A549 (cell line): ENCODE data around the gene C10orf90. TPM values are rescaled to one million over a fixed set of nuclear protein-coding genes. Genes with fewer than 3 reads are reported as not detected.

ENCODE experiments used
- ATAC-seq, 2 experiments: fragments of 200-7000 bp in 1 of 2; fragments of >200 bp in 1 of 2; cut with Nextera tagmentation in 1 of 2; cut with Tn5 transposase in 1 of 2; 3 replicates each; pipeline versions ENCODE4 v1.8.0 to v1.9.1; 2018 to 2020; ENCODE audit warnings: mild to moderate bottlenecking in 1 of 2, moderate library complexity in 1 of 2
- CTCF ChIA-PET: fragments of 300-600 bp; sonication (Branson Sonifier 250); formaldehyde crosslinking; extraction: SDS; loops from one replicate; lab custom pipeline; 2021; ENCODE audit warnings: antibody characterized with exemption, inconsistent platforms; lab: Yijun Ruan, JAX
- POLR2A ChIA-PET: fragments of 350-600 bp; formaldehyde crosslinking; extraction: SDS; loops from one replicate; lab custom pipeline; 2021; ENCODE audit warnings: antibody characterized with exemption, inconsistent platforms; lab: Yijun Ruan, JAX
- DNase-seq, 2 experiments: peaks; one replicate each; pipeline versions ENCODE4 v3.0.0 to v3.0.0-alpha.2; 2011 to 2016; ENCODE audit warnings: low read depth in 1 of 2, low spot score in 1 of 2
- FAIRE-seq: peaks from 2 replicates; lab custom pipeline; 2011; peaks lifted over from hg19 to GRCh38; lab: Jason Lieb, UNC
- H3K27ac ChIP-seq, 2 experiments: fragments of >200 bp; sonication (Bioruptor Twin); formaldehyde crosslinking; 3 replicates each; pipeline ENCODE4 v1.5.1; 2016 to 2017
- H3K4me1 ChIP-seq: fragments of >200 bp; sonication (Bioruptor Twin); formaldehyde crosslinking; 3 replicates; pipeline ENCODE4 v1.6.1; 2016
- H3K4me2 ChIP-seq: fragments of >200 bp; sonication (Bioruptor Twin); formaldehyde crosslinking; 3 replicates; pipeline ENCODE4 v1.6.1; 2016
- H3K4me3 ChIP-seq: fragments of >200 bp; sonication (Bioruptor Twin); formaldehyde crosslinking; 3 replicates; pipeline ENCODE4 v1.5.1; 2016
- H3K9me3 ChIP-seq: fragments of >200 bp; sonication (Bioruptor Twin); formaldehyde crosslinking; 3 replicates; pipeline ENCODE4 v1.6.1; 2016
- ATOH8 ChIP-seq: fragments of 250-450 bp; sonication (Bioruptor Pico); IDR thresholded peaks from 2 replicates; pipeline ENCODE4 v1.5.0; 2020; ENCODE audit warnings: low read depth, mild to moderate bottlenecking, moderate library complexity
- CHD4 ChIP-seq: fragments of 200-600 bp; sonication (generic); IDR thresholded peaks from 2 replicates; pipeline ENCODE4 v1.6.1; 2016; ENCODE audit warnings: antibody characterized with exemption, mild to moderate bottlenecking, borderline replicate concordance
- E2F6 ChIP-seq: IDR thresholded peaks from 2 replicates; pipeline ENCODE4 v1.6.1; 2012; ENCODE audit warnings: low read depth, borderline replicate concordance
- EHF ChIP-seq: fragments of 250-450 bp; sonication (Bioruptor Pico); IDR thresholded peaks from 2 replicates; pipeline ENCODE4 v1.5.0; 2020; ENCODE audit warnings: mild to moderate bottlenecking
- EHMT2 ChIP-seq: fragments of 200-600 bp; sonication (generic); IDR thresholded peaks from 2 replicates; pipeline ENCODE4 v1.6.1; 2016; ENCODE audit warnings: antibody characterized with exemption, low read depth, mild to moderate bottlenecking, moderate library complexity
- ELK1 ChIP-seq: fragments of 150-350 bp; IDR thresholded peaks from 2 replicates; pipeline ENCODE4 v1.6.1; 2014; ENCODE audit warnings: low read depth, mild to moderate bottlenecking, low read length
- FOSB ChIP-seq: fragments of 250-450 bp; sonication (Bioruptor Pico); IDR thresholded peaks from 2 replicates; pipeline ENCODE4 v1.5.0; 2020; ENCODE audit warnings: mild to moderate bottlenecking, moderate library complexity
- FOSL2 ChIP-seq, 2 experiments: fragments of 450-650 bp in 1 of 2; fragments of >200 bp in 1 of 2; sonication (Bioruptor Twin) in 1 of 2; formaldehyde crosslinking; IDR thresholded peaks; 2 replicates each; pipeline versions ENCODE4 v1.5.0 to v1.6.1; 2016 to 2020; ENCODE audit warnings: mild to moderate bottlenecking in 1 of 2, moderate library complexity in 1 of 2
- GATA3 ChIP-seq: IDR thresholded peaks from 2 replicates; pipeline ENCODE4 v1.6.1; 2012; ENCODE audit warnings: borderline replicate concordance
- HMGXB4 ChIP-seq: fragments of 250-450 bp; sonication (Bioruptor Pico); IDR thresholded peaks from 2 replicates; pipeline ENCODE4 v1.5.0; 2021; ENCODE audit warnings: mild to moderate bottlenecking, moderate library complexity, borderline replicate concordance
- HOXB13 ChIP-seq: fragments of 250-450 bp; sonication (Bioruptor Pico); IDR thresholded peaks from 2 replicates; pipeline ENCODE4 v1.5.0; 2020; ENCODE audit warnings: low read depth, mild to moderate bottlenecking, moderate library complexity
- JUN ChIP-seq, 2 experiments: fragments of >200 bp; sonication (Bioruptor Twin); formaldehyde crosslinking; IDR thresholded peaks; 2 replicates in 1 of 2; 3 replicates in 1 of 2; pipeline ENCODE4 v1.6.1; 2016 to 2017
- KDM5A ChIP-seq: fragments of 200-600 bp; sonication (generic); IDR thresholded peaks from 2 replicates; pipeline ENCODE4 v1.6.1; 2016; ENCODE audit warnings: antibody characterized with exemption, mild to moderate bottlenecking
- MAFK ChIP-seq: fragments of 450-650 bp; IDR thresholded peaks from 2 replicates; pipeline ENCODE4 v1.6.1; 2014; ENCODE audit not compliant: partially characterized antibody
- MAX ChIP-seq: IDR thresholded peaks from 2 replicates; pipeline ENCODE4 v1.6.1; 2012
- MAZ ChIP-seq: fragments of 150-350 bp; IDR thresholded peaks from 2 replicates; pipeline ENCODE4 v1.6.1; 2014; ENCODE audit warnings: antibody characterized with exemption, low read depth, low read length, borderline replicate concordance
- RCOR1 ChIP-seq: fragments of 150-350 bp; IDR thresholded peaks from 2 replicates; pipeline ENCODE4 v1.6.1; 2014; ENCODE audit warnings: antibody characterized with exemption, low read length, low read depth
- REST ChIP-seq: fragments of 200-600 bp; sonication (generic); IDR thresholded peaks from 2 replicates; pipeline ENCODE4 v1.6.1; 2016; ENCODE audit warnings: antibody characterized with exemption, mild to moderate bottlenecking, moderate library complexity
- TP53 ChIP-seq: fragments of 250-450 bp; sonication (Bioruptor Pico); IDR thresholded peaks from 2 replicates; pipeline ENCODE4 v1.5.0; 2021; ENCODE audit warnings: mild to moderate bottlenecking, moderate library complexity
- USF2 ChIP-seq: fragments of 450-650 bp; IDR thresholded peaks from 2 replicates; pipeline ENCODE4 v1.6.1; 2014; ENCODE audit warnings: antibody characterized with exemption
- ZC3H11A ChIP-seq: fragments of 450-650 bp; IDR thresholded peaks from 2 replicates; pipeline ENCODE4 v1.6.1; 2014; ENCODE audit warnings: antibody characterized with exemption, mild to moderate bottlenecking
- ZNF302 ChIP-seq: fragments of 250-450 bp; sonication (Bioruptor Pico); IDR thresholded peaks from 2 replicates; pipeline ENCODE4 v1.9.0; 2021; ENCODE audit warnings: inconsistent platforms, mild to moderate bottlenecking, moderate library complexity
- ZSCAN20 ChIP-seq: fragments of 250-450 bp; sonication (Bioruptor Pico); IDR thresholded peaks from 2 replicates; pipeline ENCODE4 v1.8.0; 2022; ENCODE audit warnings: mild to moderate bottlenecking, moderate library complexity
- WGBS: methylation state at CpG from one replicate; pipeline ENCODE4 v1.1.6; 2017; ENCODE audit errors: missing lambda C conversion rate; 5-methylcytosine and 5-hydroxymethylcytosine counted together
- polyA plus RNA-seq, 4 experiments: library from polyadenylated mRNA; depleted of rRNA in 3 of 4; stranded (reverse); fragments of >200 nt; fragmentation: RNase III in 1 of 4; extraction: RNeasy Plus Mini Kit Qiagen cat#74134 plus additional on column Dnase treatment in 1 of 4; gene quantifications; 2 replicates in 3 of 4; 3 replicates in 1 of 4; pipeline ENCODE4 v1.2.3, GENCODE V29; 2011 to 2017

C10orf90 gene
- polyA plus RNA-seq, 2 of the 4 experiments (the other 2 are of a cell fraction), result 0.70 to 2.0 TPM

GRCh38 chr10:126500866-126501265 lies 169.6 kb downstream of the C10orf90 start:
- whole genome bisulfite sequencing, result 36% methylated on average over 3 of the region's 3 CpGs
- no peak for TF ChIP-seq MAFK
- TF ChIP-seq HMGXB4, result no peak
- no peak for TF ChIP-seq MAZ
- no peak for TF ChIP-seq ZNF302 (CRISPR knock-in tag)
- TF ChIP-seq ATOH8 (CRISPR knock-in tag), result no peak
- TF ChIP-seq GATA3, result no peak
- no peak for TF ChIP-seq ELK1
- no peak for TF ChIP-seq TP53 (CRISPR knock-in tag)
- no peak for TF ChIP-seq MAX
- no peak for TF ChIP-seq KDM5A
- no peak for TF ChIP-seq JUN (IDR thresholded peaks at IDR 0.05)
- no peak for TF ChIP-seq CHD4
- no peak for TF ChIP-seq USF2
- TF ChIP-seq RCOR1, result no peak
- TF ChIP-seq ZC3H11A, result no peak
- TF ChIP-seq, all 56 proteins: peak for 0
- H3K9me3 ChIP-seq, result no peaks in the 10 kb centered on the region
- ATAC-seq, result no peak
- H3K27ac ChIP-seq, result 0 out of 6 replicates have a peak overlapping the region, but pooled peaks of 1 of the 2 experiments have one; percentile 34
- ChIA-PET CTCF (interaction anchor here (0.7 to 4.9 kb wide), 4 partner anchors 114 to 566 kb away, joined by 3 to 58 read pairs (median 29); no protein-coding TSS in a partner anchor), POLR2A (no interaction called here)
- FAIRE-seq, result no peak
- DNase-seq, result no peak
- no peak overlapping the region for H3K4me2 ChIP-seq
- H3K4me1 ChIP-seq, result no peaks in the 10 kb centered on the region; the same call in 2 of the 3 replicates
- no peak overlapping the region for H3K4me3 ChIP-seq

- no peak for FAIRE-seq
- no peak overlapping the region for H3K27ac ChIP-seq
- H3K4me2 ChIP-seq, result no peak overlapping the region
- ATAC-seq, result no peak
- H3K9me3 ChIP-seq, result no peaks in the 10 kb centered on the region
- 40% methylated on average over 4 of the region's 4 CpGs for WGBS
- no peak for DNase-seq
- POLR2A ChIA-PET, result no interaction called here
- no peaks in the 10 kb centered on the region; the same call in 2 of the 3 replicates for H3K4me1 ChIP-seq
- no peak overlapping the region for H3K4me3 ChIP-seq
- no peak for TF ChIP-seq ZC3H11A
- no peak for TF ChIP-seq ZSCAN20 (CRISPR knock-in tag)
- no peak for TF ChIP-seq ZNF302 (CRISPR knock-in tag)
- TF ChIP-seq E2F6, result no peak
- CTCF ChIA-PET, result interaction anchor here (4.8 to 4.9 kb wide), 2 partner anchors 518 to 565 kb away, joined by 54 to 58 read pairs; no protein-coding TSS in a partner anchor
These were observed 170.3 kb downstream of the C10orf90 start for GRCh38 chr10:126500185-126500584.

GRCh38 chr10:126499744-126500143 lies 170.7 kb downstream of the C10orf90 start:
- POLR2A ChIA-PET, result no interaction called here
- Histone ChIP-seq H3K4me2 (no peak overlapping the region), H3K27ac (no peak overlapping the region), H3K9me3 (no peaks in the 10 kb centered on the region), H3K4me3 (no peak overlapping the region), H3K4me1 (no peaks in the 10 kb centered on the region; the same call in 2 of the 3 replicates)
- FAIRE-seq (no peak), DNase-seq (no peak), ATAC-seq (no peak)
- CTCF ChIA-PET, result no interaction called here
- 91% methylated on average over 6 of the region's 6 CpGs for WGBS
- no peak for TF ChIP-seq FOSL2 (IDR thresholded peaks at IDR 0.05)
- TF ChIP-seq FOSL2 (CRISPR knock-in tag; IDR thresholded peaks at IDR 0.05), result no peak
- no peak for TF ChIP-seq HOXB13 (CRISPR knock-in tag)
- TF ChIP-seq CHD4, result no peak
- no peak for TF ChIP-seq EHMT2
- no peak for TF ChIP-seq REST
- TF ChIP-seq EHF (CRISPR knock-in tag), result no peak
- no peak for TF ChIP-seq KDM5A
- TF ChIP-seq FOSB (CRISPR knock-in tag), result no peak
